ENCODE data around the gene SSC5D.

DNA sequence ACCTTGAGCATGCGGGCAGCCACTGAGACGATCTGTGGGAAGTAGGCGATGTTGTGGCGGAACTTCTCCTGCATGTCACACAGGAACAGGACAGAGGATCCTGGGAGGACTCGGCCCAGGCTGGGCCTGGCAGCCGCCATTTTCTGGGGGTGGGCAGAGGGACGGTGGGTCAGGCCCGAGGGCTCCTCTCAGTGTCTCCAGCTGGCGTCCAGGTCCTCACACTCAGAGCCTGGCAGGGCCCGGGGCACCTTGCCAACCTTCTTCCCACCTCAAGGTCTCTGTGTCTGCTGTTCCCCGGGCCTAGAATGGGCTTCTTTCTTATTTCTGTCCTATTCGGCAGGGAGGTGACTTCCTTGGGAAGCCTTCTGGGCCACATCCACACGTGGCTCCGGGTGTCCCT lies 31.9 kb upstream of the SSC5D start:
- TF ChIP-seq, protein P1, sequence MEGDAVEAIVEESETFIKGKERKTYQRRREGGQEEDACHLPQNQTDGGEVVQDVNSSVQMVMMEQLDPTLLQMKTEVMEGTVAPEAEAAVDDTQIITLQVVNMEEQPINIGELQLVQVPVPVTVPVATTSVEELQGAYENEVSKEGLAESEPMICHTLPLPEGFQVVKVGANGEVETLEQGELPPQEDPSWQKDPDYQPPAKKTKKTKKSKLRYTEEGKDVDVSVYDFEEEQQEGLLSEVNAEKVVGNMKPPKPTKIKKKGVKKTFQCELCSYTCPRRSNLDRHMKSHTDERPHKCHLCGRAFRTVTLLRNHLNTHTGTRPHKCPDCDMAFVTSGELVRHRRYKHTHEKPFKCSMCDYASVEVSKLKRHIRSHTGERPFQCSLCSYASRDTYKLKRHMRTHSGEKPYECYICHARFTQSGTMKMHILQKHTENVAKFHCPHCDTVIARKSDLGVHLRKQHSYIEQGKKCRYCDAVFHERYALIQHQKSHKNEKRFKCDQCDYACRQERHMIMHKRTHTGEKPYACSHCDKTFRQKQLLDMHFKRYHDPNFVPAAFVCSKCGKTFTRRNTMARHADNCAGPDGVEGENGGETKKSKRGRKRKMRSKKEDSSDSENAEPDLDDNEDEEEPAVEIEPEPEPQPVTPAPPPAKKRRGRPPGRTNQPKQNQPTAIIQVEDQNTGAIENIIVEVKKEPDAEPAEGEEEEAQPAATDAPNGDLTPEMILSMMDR (IDR thresholded peaks at IDR 0.05), result no peak
- no peak for TF ChIP-seq ZFX (IDR thresholded peaks at IDR 0.05; ENCODE audit: borderline replicate concordance)

Data from 22Rv1 (cell line).